Spleen (tissue), 11 donors: ENCODE results near the gene FSTL1. TPM values are rescaled to one million over a fixed set of nuclear protein-coding genes. Genes with fewer than 3 reads are reported as not detected.

Experiments
- DNase-seq: peaks from one replicate; pipeline ENCODE4 v3.0.0-alpha.2; 2020
- H3K27ac ChIP-seq, 8 donors: fragments of 200-600 bp; sonication (generic) in 7 of 8; 1 replicate in 4 of 8; 2 replicates in 4 of 8; pipeline versions ENCODE4 v1.5.0 to v1.8.0; 2016 to 2021; ENCODE audit warnings: inconsistent platforms in 4 of 8, mild to moderate bottlenecking in 4 of 8, moderate library complexity in 1 of 8
- H3K27me3 ChIP-seq, 7 donors: fragments of 200-600 bp; sonication (generic) in 6 of 7; replicated peaks in 1 of 7; 1 replicate in 4 of 7; 2 replicates in 3 of 7; pipeline versions ENCODE4 v1.5.0 to v1.8.0; 2016 to 2021; ENCODE audit warnings: inconsistent platforms in 3 of 7, mild to moderate bottlenecking in 1 of 7
- H3K36me3 ChIP-seq, 6 donors: fragments of 200-600 bp; sonication (generic) in 5 of 6; 1 replicate in 4 of 6; 2 replicates in 2 of 6; pipeline versions ENCODE4 v1.5.0 to v1.8.0; 2016 to 2021; ENCODE audit warnings: inconsistent platforms in 2 of 6
- H3K4me1 ChIP-seq, 6 donors: fragments of 200-600 bp; sonication (generic) in 5 of 6; 1 replicate in 3 of 6; 2 replicates in 3 of 6; pipeline versions ENCODE4 v1.5.0 to v1.8.0; 2016 to 2021; ENCODE audit warnings: inconsistent platforms in 3 of 6
- H3K4me3 ChIP-seq, 8 donors: fragments of 200-600 bp; sonication (generic) in 7 of 8; 1 replicate in 4 of 8; 2 replicates in 4 of 8; pipeline versions ENCODE4 v1.5.0 to v1.8.0; 2016 to 2021; ENCODE audit warnings: inconsistent platforms in 4 of 8, mild to moderate bottlenecking in 4 of 8, moderate library complexity in 2 of 8
- H3K9me3 ChIP-seq, 8 donors: fragments of 200-600 bp; sonication (generic) in 7 of 8; 1 replicate in 4 of 8; 2 replicates in 4 of 8; pipeline versions ENCODE4 v1.5.0 to v1.8.0; 2016 to 2021; ENCODE audit warnings: inconsistent platforms in 4 of 8
- CTCF ChIP-seq, 11 experiments: fragments of 200-600 bp in 7 of 11; fragments of 450-650 bp in 4 of 11; sonication (generic) in 4 of 11; IDR thresholded peaks in 8 of 11; conservative IDR thresholded peaks in 3 of 11; 1 replicate in 7 of 11; 2 replicates in 4 of 11; pipeline versions ENCODE4 v1.4.0 to v1.8.0; 2016 to 2021; ENCODE audit warnings: antibody characterized with exemption in 11 of 11, inconsistent platforms in 4 of 11, mild to moderate bottlenecking in 1 of 11
- POLR2A ChIP-seq, 3 donors: fragments of 450-650 bp; IDR thresholded peaks; one replicate each; pipeline ENCODE4 v1.5.1; 2017; ENCODE audit warnings: antibody characterized with exemption in 3 of 3, mild to moderate bottlenecking in 1 of 3
- POLR2AphosphoS5 ChIP-seq, 3 donors: sonication (generic); formaldehyde crosslinking; IDR thresholded peaks; one replicate each; pipeline ENCODE4 v1.5.1; 2017; ENCODE audit warnings: antibody characterized with exemption in 3 of 3
- WGBS, 5 donors: extraction: QIAGEN DNeasy Blood & Tissue Kit in 3 of 5; methylation state at CpG; one replicate each; pipeline versions ENCODE4 v1.1.5 to v1.1.7; 2013 to 2018; 5-methylcytosine and 5-hydroxymethylcytosine counted together
- intact Hi-C: fragments of 100-400 bp; cut with DNase I; formaldehyde crosslinking; loops from one replicate; pipeline ENCODE4 v1.15.0; 2023; ENCODE audit warnings: low total_unique reads
- polyA plus RNA-seq, 3 donors: library from polyadenylated mRNA; stranded (reverse); fragments of 200-250 nt; gene quantifications; one replicate each; pipeline ENCODE4 v1.2.1, GENCODE V29; 2013
- total RNA-seq, 7 donors: library from RNA; depleted of rRNA in 3 of 7; stranded (reverse); fragments of >200 nt in 3 of 7; fragmentation: NEBNext Ultra II Directional in 4 of 7; extraction: Animal tissue kit (Norgen Biotek cat#: 25700) in 4 of 7; gene quantifications; one replicate each; pipeline versions ENCODE4 v1.1.0 to v1.2.1, GENCODE V29; 2016 to 2021
- donor health status: healthy with polysubstance abuse.
- donor health status: DM: no; HTN: no; CAD: no; lungs with moderate emphysema.
- donor health status: DM: no; HTN: no; CAD: no.
- donor health status: Bipolar disorder and iron deficiency.
- donor health status: healthy.
- donor health status: DM: no; HTN: no; CAD: no.
- donor health status: DM: yes; HTN: yes; CAD: no.

The FSTL1 gene
- total and polyA plus RNA-seq, 10 donors, result 6.7 to 228 (median 99.3) TPM

- Histone ChIP-seq H3K27ac (peak overlapping the region in 5 of 8 donors; percentile 15 to 49 (median 33)), H3K4me1 (peaks cover 0 to 15% (median 5%) of the 10 kb centered on the region in 6 donors), H3K9me3 (no peaks in the 10 kb centered on the region), H3K4me3 (no peak overlapping the region), H3K36me3 (peaks cover 0 to 3% (median 0%) of the 10 kb centered on the region in 6 donors), H3K27me3 (no peaks in the 10 kb centered on the region)
- no peak for DNase-seq
- TF ChIP-seq POLR2A (IDR thresholded peaks at IDR 0.05), result no peak
- no peak for TF ChIP-seq POLR2AphosphoS5 (IDR thresholded peaks at IDR 0.05)
- no peak for TF ChIP-seq CTCF (IDR thresholded peaks at IDR 0.05 in 8 of 11, conservative IDR thresholded peaks at IDR 0.05 in 3 of 11)
- WGBS, 5 donors, result 78 to 86% (median 84%) methylated on average over 4 of the region's 4 CpGs
- intact Hi-C loops, result no loop called here
Observed at GRCh38 chr3:120432150-120432860, 18.5 kb downstream of the FSTL1 start.

GRCh38 chr3:120429921-120430361 is 20.9 kb downstream of the FSTL1 start:
- Histone ChIP-seq H3K27ac (no peak overlapping the region), H3K4me1 (peaks cover 0 to 18% (median 4%) of the 10 kb centered on the region in 6 donors), H3K9me3 (no peaks in the 10 kb centered on the region), H3K27me3 (peaks cover 0 to 5% (median 0%) of the 10 kb centered on the region in 7 donors), H3K36me3 (peaks cover 0 to 3% (median 0%) of the 10 kb centered on the region in 6 donors), H3K4me3 (no peak overlapping the region)
- 75 to 95% (median 90%) methylated on average over 1 of the region's 1 CpG for WGBS, 5 donors
- no peak for TF ChIP-seq POLR2A (IDR thresholded peaks at IDR 0.05)
- no peak for TF ChIP-seq CTCF (IDR thresholded peaks at IDR 0.05 in 8 of 11, conservative IDR thresholded peaks at IDR 0.05 in 3 of 11)
- TF ChIP-seq POLR2AphosphoS5 (IDR thresholded peaks at IDR 0.05), result no peak
- DNase-seq, result no peak
- intact Hi-C loops, result loop anchor here (10.0 kb wide), 1 partner anchor 125 kb away; no protein-coding TSS in a partner anchor

GRCh38 chr3:120428924-120429323 is 21.9 kb downstream of the FSTL1 start:
- no peak for DNase-seq
- TF ChIP-seq POLR2AphosphoS5 (IDR thresholded peaks at IDR 0.05) (no peak), CTCF (IDR thresholded peaks at IDR 0.05 in 8 of 11, conservative IDR thresholded peaks at IDR 0.05 in 3 of 11) (no peak), POLR2A (IDR thresholded peaks at IDR 0.05) (no peak)
- H3K9me3 ChIP-seq, result no peaks in the 10 kb centered on the region
- intact Hi-C loops, result loop anchor here (10.0 kb wide), 1 partner anchor 126 kb away; no protein-coding TSS in a partner anchor
- WGBS, 5 donors, result 78 to 94% (median 80%) methylated on average over 2 of the region's 2 CpGs
- H3K27ac ChIP-seq, result no peak overlapping the region
- H3K4me3 ChIP-seq, result no peak overlapping the region
- H3K36me3 ChIP-seq, result peaks cover 0 to 3% (median 0%) of the 10 kb centered on the region in 6 donors
- peaks cover 0 to 26% (median 4%) of the 10 kb centered on the region in 6 donors for H3K4me1 ChIP-seq
- peaks cover 0 to 5% (median 0%) of the 10 kb centered on the region in 7 donors for H3K27me3 ChIP-seq

GRCh38 chr3:120427201-120427600 is 23.6 kb downstream of the FSTL1 start:
- Histone ChIP-seq H3K9me3 (no peaks in the 10 kb centered on the region), H3K27ac (peak overlapping the region in 2 of 8 donors; percentile 11 to 40), H3K27me3 (peaks cover 0 to 5% (median 0%) of the 10 kb centered on the region in 7 donors), H3K36me3 (peaks cover 0 to 3% (median 0%) of the 10 kb centered on the region in 6 donors), H3K4me1 (peaks cover 0 to 26% (median 0%) of the 10 kb centered on the region in 6 donors), H3K4me3 (no peak overlapping the region)
- no peak for DNase-seq
- intact Hi-C loops, result loop anchor here (10.0 kb wide), 1 partner anchor 128 kb away; no protein-coding TSS in a partner anchor
- TF ChIP-seq POLR2A (IDR thresholded peaks at IDR 0.05) (no peak), POLR2AphosphoS5 (IDR thresholded peaks at IDR 0.05) (no peak), CTCF (IDR thresholded peaks at IDR 0.05 in 8 of 11, conservative IDR thresholded peaks at IDR 0.05 in 3 of 11) (no peak)
